HCT116 (cell line): ENCODE results near the gene FAM227A. TPM values are rescaled to one million over a fixed set of nuclear protein-coding genes. Genes with fewer than 3 reads are reported as not detected.

Source experiments
- ATAC-seq: fragments of 200-7000 bp; cut with Tn5 transposase; 2 replicates; pipeline ENCODE4 v1.9.1; 2020; ENCODE audit warnings: mild to moderate bottlenecking, moderate library complexity
- BruUV-seq: library from RNA; stranded (reverse); fragments of 400-500 nt; replicated peaks from 2 replicates; lab custom pipeline; 2021; lab: Mats Ljungman, UMichigan
- CTCF ChIA-PET: fragments of 300-600 bp; sonication (Branson Sonifier 250); formaldehyde crosslinking; loops from one replicate; lab custom pipeline; 2021; ENCODE audit warnings: antibody characterized with exemption; lab: Charles Lee
- POLR2A ChIA-PET: fragments of 300-600, 350-600 bp; sonication (Branson Sonifier 250); formaldehyde crosslinking; loops from one replicate; lab custom pipeline; 2021; ENCODE audit warnings: antibody characterized with exemption; lab: Charles Lee
- RAD21 ChIA-PET, 2 experiments: fragments of 300-600 bp; sonication (Branson Sonifier 250); formaldehyde crosslinking; loops; one replicate each; lab custom pipeline; 2023; ENCODE audit warnings: low total read pairs in 2 of 2; ENCODE audit not compliant: uncharacterized antibody in 2 of 2, unreplicated experiment in 2 of 2, low non-redundant PET in 1 of 2; lab: Charles Lee
- DNase-seq: peaks from one replicate; pipeline ENCODE4 v3.0.0-alpha.2; 2010; ENCODE audit warnings: low read depth, low spot score
- H2AFZ ChIP-seq: fragments of 200-600 bp; shearing (Covaris generic), sonication (generic); 2 replicates; pipeline ENCODE4 v1.6.1; 2017; ENCODE audit warnings: low read depth, mixed run types, mixed read lengths, antibody characterized with exemption, low read length; ENCODE audit not compliant: poor library complexity, severe bottlenecking
- H3K27ac ChIP-seq: 2 replicates; pipeline ENCODE4 v1.5.1; 2012; ENCODE audit warnings: low read depth, low read length
- H3K27me3 ChIP-seq: fragments of 200-600 bp; sonication (generic); 2 replicates; pipeline ENCODE4 v1.6.1; 2016; ENCODE audit warnings: mixed run types, low read length, mixed read lengths; ENCODE audit not compliant: insufficient read depth
- H3K36me3 ChIP-seq, 2 experiments: fragments of 200-500 bp in 1 of 2; fragments of 200-600 bp in 1 of 2; sonication (Bioruptor generic) in 1 of 2; sonication (generic) in 1 of 2; 2 replicates each; pipeline versions ENCODE4 v1.5.1 to v1.6.1; 2014 to 2016; ENCODE audit warnings: low read length in 2 of 2, inconsistent platforms in 1 of 2, mixed read lengths in 1 of 2, mixed run types in 1 of 2; ENCODE audit not compliant: insufficient read depth in 2 of 2, control insufficient read depth in 1 of 2
- H3K4me1 ChIP-seq, 2 experiments: fragments of 200-600 bp in 1 of 2; sonication (generic) in 1 of 2; 2 replicates each; pipeline versions ENCODE4 v1.5.1 to v1.6.1; 2012 to 2017; ENCODE audit warnings: low read length in 2 of 2, inconsistent platforms in 1 of 2, mild to moderate bottlenecking in 1 of 2, mixed read lengths in 1 of 2, mixed run types in 1 of 2, moderate library complexity in 1 of 2; ENCODE audit not compliant: insufficient read depth in 2 of 2, control insufficient read depth in 1 of 2
- H3K4me2 ChIP-seq: fragments of 200-600 bp; sonication (generic); 2 replicates; pipeline ENCODE4 v1.6.1; 2017; ENCODE audit warnings: mixed run types, low read length, mixed read lengths
- H3K4me3 ChIP-seq, 2 experiments: fragments of 200-600 bp in 1 of 2; sonication (generic) in 1 of 2; replicated peaks in 1 of 2; 2 replicates each; pipeline ENCODE4 v1.5.1; 2011 to 2016; ENCODE audit warnings: low read length in 2 of 2, control low read depth in 1 of 2, low read depth in 1 of 2, mild to moderate bottlenecking in 1 of 2, mixed read lengths in 1 of 2, mixed run types in 1 of 2
- H3K79me2 ChIP-seq: fragments of 200-600 bp; sonication (generic); 2 replicates; pipeline ENCODE4 v1.6.1; 2017; ENCODE audit warnings: mild to moderate bottlenecking, mixed run types, low read length, moderate library complexity, mixed read lengths; ENCODE audit not compliant: insufficient read depth
- H3K9ac ChIP-seq: fragments of 200-600 bp; sonication (generic); 2 replicates; pipeline ENCODE4 v1.6.1; 2016; ENCODE audit warnings: low read length, mixed read lengths
- H3K9me2 ChIP-seq: fragments of 200-600 bp; sonication (generic), shearing (Covaris generic); 2 replicates; pipeline ENCODE4 v1.6.1; 2017; ENCODE audit warnings: mixed run types, mild to moderate bottlenecking, moderate library complexity; ENCODE audit not compliant: insufficient read depth
- H3K9me3 ChIP-seq, 2 experiments: fragments of 200-500 bp in 1 of 2; fragments of 200-600 bp in 1 of 2; sonication (Bioruptor generic) in 1 of 2; sonication (generic) in 1 of 2; 2 replicates each; pipeline ENCODE4 v1.6.1; 2014 to 2017; ENCODE audit warnings: low read length in 2 of 2, mixed read lengths in 2 of 2, inconsistent platforms in 1 of 2, low read depth in 1 of 2, mild to moderate bottlenecking in 1 of 2, mixed run types in 1 of 2, moderate library complexity in 1 of 2; ENCODE audit not compliant: control insufficient read depth in 1 of 2, insufficient read depth in 1 of 2
- H4K20me1 ChIP-seq: fragments of 200-600 bp; sonication (generic), shearing (Covaris generic); 2 replicates; pipeline ENCODE4 v1.6.1; 2017; ENCODE audit warnings: mixed run types, mild to moderate bottlenecking, moderate library complexity; ENCODE audit not compliant: insufficient read depth
- ATF3 ChIP-seq: IDR thresholded peaks from 2 replicates; pipeline ENCODE4 v1.6.1; 2012
- CEBPB ChIP-seq: IDR thresholded peaks from 2 replicates; pipeline ENCODE4 v1.6.1; 2012; ENCODE audit warnings: low read depth
- CTCF ChIP-seq, 3 experiments: fragments of 200-600 bp in 1 of 3; sonication (generic) in 1 of 3; IDR thresholded peaks in 2 of 3; conservative IDR thresholded peaks in 1 of 3; 2 replicates each; pipeline ENCODE4 v1.5.1; 2012 to 2017; ENCODE audit warnings: low read depth in 2 of 3, low read length in 2 of 3, antibody characterized with exemption in 1 of 3, borderline replicate concordance in 1 of 3, control low read depth in 1 of 3, mild to moderate bottlenecking in 1 of 3, mixed read lengths in 1 of 3, mixed run types in 1 of 3, moderate library complexity in 1 of 3; ENCODE audit not compliant: insufficient read depth in 1 of 3
- EGR1 ChIP-seq: IDR thresholded peaks from 2 replicates; pipeline ENCODE4 v1.6.1; 2012; ENCODE audit warnings: low read depth
- ELF1 ChIP-seq: IDR thresholded peaks from 2 replicates; pipeline ENCODE4 v1.6.1; 2012; ENCODE audit warnings: low read depth, borderline replicate concordance
- EZH2 ChIP-seq: fragments of 200-600 bp; sonication (generic); IDR thresholded peaks from 2 replicates; pipeline ENCODE4 v1.6.1; 2017; ENCODE audit warnings: antibody characterized with exemption, mixed run types
- EZH2phosphoT487 ChIP-seq: fragments of 200-600 bp; IDR thresholded peaks from 2 replicates; pipeline ENCODE4 v1.6.1; 2018; ENCODE audit warnings: antibody characterized with exemption, borderline replicate concordance
- FOSL1 ChIP-seq: IDR thresholded peaks from 2 replicates; pipeline ENCODE4 v1.6.1; 2012; ENCODE audit warnings: low read depth
- JUND ChIP-seq: IDR thresholded peaks from 2 replicates; pipeline ENCODE4 v1.6.1; 2012
- MAX ChIP-seq: IDR thresholded peaks from 2 replicates; pipeline ENCODE4 v1.6.1; 2012
- POLR2A ChIP-seq: IDR thresholded peaks from 2 replicates; pipeline ENCODE4 v1.7.0; 2011; ENCODE audit warnings: borderline replicate concordance; ENCODE audit not compliant: insufficient read depth, insufficient read length; ENCODE audit errors: extremely low read depth
- POLR2AphosphoS5 ChIP-seq: IDR thresholded peaks from 2 replicates; pipeline ENCODE4 v1.6.1; 2011; ENCODE audit warnings: mild to moderate bottlenecking, low read depth, low read length, moderate library complexity
- RAD21 ChIP-seq: IDR thresholded peaks from 2 replicates; pipeline ENCODE4 v1.6.1; 2012; ENCODE audit warnings: low read depth, mild to moderate bottlenecking
- SP1 ChIP-seq: IDR thresholded peaks from 2 replicates; pipeline ENCODE4 v1.6.1; 2012; ENCODE audit warnings: low read depth
- SRF ChIP-seq: IDR thresholded peaks from 2 replicates; pipeline ENCODE4 v1.6.1; 2012; ENCODE audit warnings: low read depth
- TCF7L2 ChIP-seq: IDR thresholded peaks from 2 replicates; pipeline ENCODE4 v1.7.0; 2011; ENCODE audit warnings: borderline replicate concordance, inconsistent platforms; ENCODE audit not compliant: insufficient read depth, insufficient read length; ENCODE audit errors: extremely low read depth
- YY1 ChIP-seq: IDR thresholded peaks from 2 replicates; pipeline ENCODE4 v1.6.1; 2011; ENCODE audit warnings: low read length, low read depth, moderate library complexity, mild to moderate bottlenecking; ENCODE audit not compliant: insufficient replicate concordance; ENCODE audit errors: extremely low read depth
- ZBTB33 ChIP-seq: IDR thresholded peaks from 2 replicates; pipeline ENCODE4 v1.6.1; 2011; ENCODE audit warnings: mild to moderate bottlenecking, low read length, moderate library complexity; ENCODE audit not compliant: insufficient replicate concordance; ENCODE audit errors: extremely low read depth
- ZFX ChIP-seq: fragments of 450-650 bp; IDR thresholded peaks from 2 replicates; pipeline ENCODE4 v1.6.1; 2017
- ZNF274 ChIP-seq: fragments of 200-500 bp; sonication (Bioruptor generic); IDR thresholded peaks from 2 replicates; pipeline ENCODE4 v1.6.1; 2014; ENCODE audit warnings: mild to moderate bottlenecking, low read depth, low read length, inconsistent platforms
- intact Hi-C: fragments of 100-400 bp; cut with micrococcal nuclease; formaldehyde crosslinking; loops from 2 replicates; pipeline ENCODE4 v1.10.0; 2022
- total RNA-seq: library from RNA; stranded (reverse); gene quantifications from one replicate; pipeline ENCODE4 v1.2.1, GENCODE V29; 2021; ENCODE audit not compliant: unreplicated experiment

Gene FAM227A
- total RNA-seq, 1 experiment from 2014 or later = 3.9 TPM

- TF ChIP-seq ATF3 = no peak
Measured at GRCh38 chr22:38567531-38568285, 88.5 kb downstream of the FAM227A start (continued).

GRCh38 chr22:38566726-38567504 lies 89.3 kb downstream of the FAM227A start:
- Histone ChIP-seq H2AFZ (no peak overlapping the region), H3K4me1 (peaks cover 8 to 17% of the 10 kb centered on the region in 2 experiments; a peak in 3 of 4 replicates), H3K79me2 (no peaks in the 10 kb centered on the region), H3K9me2 (no peaks in the 10 kb centered on the region), H3K36me3 (no peaks in the 10 kb centered on the region), H3K4me2 (no peak overlapping the region), H3K4me3 (no peak overlapping the region), H3K27ac (no peak overlapping the region), H3K9me3 (no peaks in the 10 kb centered on the region), H4K20me1 (no peaks in the 10 kb centered on the region), H3K9ac (no peak overlapping the region), H3K27me3 (no peaks in the 10 kb centered on the region)
- CTCF ChIA-PET = no interaction called here
- RAD21 ChIA-PET = no interaction called here
- TF ChIP-seq FOSL1 (no peak), JUND (no peak), TCF7L2 (no peak), CEBPB (no peak), POLR2AphosphoS5 (no peak), YY1 (no peak), EGR1 (no peak), ZBTB33 (no peak), ATF3 (no peak), EZH2 (no peak), ZNF274 (no peak), POLR2A (no peak), SRF (no peak), CTCF (IDR thresholded peaks at IDR 0.05 in 2 of 3, conservative IDR thresholded peaks at IDR 0.05 in 1 of 3; ENCODE audit: borderline replicate concordance in 1 of 3, insufficient read depth in 1 of 3, low read depth in 2 of 3, low read length in 2 of 3) (no peak), EZH2phosphoT487 (no peak), RAD21 (no peak), MAX (no peak), ZFX (no peak), ELF1 (no peak), SP1 (no peak)
- POLR2A ChIA-PET = no interaction called here
- DNase-seq (no peak), ATAC-seq (no peak)
- intact Hi-C loops = no loop called here
- no TSS peak for BruUV-seq
